CD4-positive, alpha-beta T cell (primary cell): ENCODE data around the gene AVP. TPM values are rescaled to one million over a fixed set of nuclear protein-coding genes. Genes with fewer than 3 reads are reported as not detected.

Experiments used
- ATAC-seq: fragments of 200-7000 bp; cut with Tn5 transposase; one replicate; pipeline ENCODE4 v1.10.0; 2022; ENCODE audit warnings: mild to moderate bottlenecking; ENCODE audit not compliant: poor library complexity
- CTCF ChIA-PET: fragments of 350-600 bp; sonication (Branson Sonifier 250); formaldehyde crosslinking; loops from one replicate; lab custom pipeline; 2021; ENCODE audit warnings: antibody characterized with exemption, inconsistent platforms; lab: Charles Lee
- POLR2A ChIA-PET: fragments of 350-600 bp; sonication (Branson Sonifier 250); formaldehyde crosslinking; loops from one replicate; lab custom pipeline; 2021; ENCODE audit warnings: antibody characterized with exemption, inconsistent platforms; lab: Charles Lee
- DNase-seq, 14 experiments: peaks; one replicate each; pipeline ENCODE4 v3.0.0-alpha.2; 2013 to 2020; ENCODE audit warnings: mixed read lengths in 2 of 14
- H3K27ac ChIP-seq, 2 donors: one replicate each; pipeline versions ENCODE4 v1.5.1 to v1.7.0; 2013; ENCODE audit warnings: low read length in 2 of 2, low read depth in 1 of 2, mild to moderate bottlenecking in 1 of 2
- H3K27me3 ChIP-seq, 2 experiments: 1 replicate in 1 of 2; 2 replicates in 1 of 2; pipeline versions ENCODE4 v1.6.1 to v1.7.0; 2013; ENCODE audit warnings: low read length in 2 of 2, control low read depth in 1 of 2, mild to moderate bottlenecking in 1 of 2, moderate library complexity in 1 of 2; ENCODE audit not compliant: insufficient read depth in 2 of 2, control insufficient read depth in 1 of 2
- H3K36me3 ChIP-seq: one replicate; pipeline ENCODE4 v1.6.1; 2013; ENCODE audit warnings: low read length, control low read depth; ENCODE audit not compliant: insufficient read depth
- H3K4me1 ChIP-seq: one replicate; pipeline ENCODE4 v1.6.1; 2013; ENCODE audit warnings: low read length, control low read depth; ENCODE audit not compliant: insufficient read depth
- H3K4me3 ChIP-seq: one replicate; pipeline ENCODE4 v1.5.1; 2013; ENCODE audit warnings: mild to moderate bottlenecking, low read length, moderate library complexity
- H3K9me3 ChIP-seq, 2 experiments: 1 replicate in 1 of 2; 2 replicates in 1 of 2; pipeline versions ENCODE4 v1.6.1 to v1.7.0; 2013; ENCODE audit warnings: low read length in 2 of 2, mild to moderate bottlenecking in 2 of 2, control low read depth in 1 of 2, moderate library complexity in 1 of 2; ENCODE audit not compliant: control insufficient read depth in 1 of 2, insufficient read depth in 1 of 2
- H3K27ac Mint-ChIP-seq: one replicate; pipeline ENCODE4 v1.8.0; 2020; ENCODE audit warnings: mixed read lengths
- H3K27me3 Mint-ChIP-seq: one replicate; pipeline ENCODE4 v1.8.0; 2021; ENCODE audit warnings: mixed read lengths
- H3K36me3 Mint-ChIP-seq: one replicate; pipeline ENCODE4 v1.8.0; 2021; ENCODE audit warnings: low read depth, mixed read lengths
- H3K4me1 Mint-ChIP-seq: one replicate; pipeline ENCODE4 v1.8.0; 2021; ENCODE audit warnings: low read depth, mixed read lengths
- H3K4me3 Mint-ChIP-seq: one replicate; pipeline ENCODE4 v1.8.0; 2020; ENCODE audit warnings: mild to moderate bottlenecking, mixed read lengths
- H3K9me3 Mint-ChIP-seq: one replicate; pipeline ENCODE4 v1.8.0; 2020; ENCODE audit warnings: mixed read lengths
- intact Hi-C, 2 experiments: fragments of 100-400 bp; cut with DNase I in 1 of 2; cut with micrococcal nuclease in 1 of 2; formaldehyde crosslinking; loops; one replicate each; pipeline versions ENCODE4 v1.15.1 to v1.9.0; 2023 to 2025; cut with DNase I, micrococcal nuclease
- total RNA-seq, 174 experiments: library from RNA in 2 of 174; stranded (reverse) in 2 of 174; gene quantifications; one replicate each; pipeline ENCODE4 v1.2.3 and lab custom pipeline; 2021 to 2026
- TF ChIP-seq, protein P1 (sequence below): fragments of 200-600 bp; IDR thresholded peaks from one replicate; pipeline ENCODE4 v1.8.0; 2022; ENCODE audit warnings: antibody characterized with exemption, mild to moderate bottlenecking

AVP gene
- total RNA-seq, 2 experiments from 2014 or later = 0.47 to 0.56 TPM

DNA sequence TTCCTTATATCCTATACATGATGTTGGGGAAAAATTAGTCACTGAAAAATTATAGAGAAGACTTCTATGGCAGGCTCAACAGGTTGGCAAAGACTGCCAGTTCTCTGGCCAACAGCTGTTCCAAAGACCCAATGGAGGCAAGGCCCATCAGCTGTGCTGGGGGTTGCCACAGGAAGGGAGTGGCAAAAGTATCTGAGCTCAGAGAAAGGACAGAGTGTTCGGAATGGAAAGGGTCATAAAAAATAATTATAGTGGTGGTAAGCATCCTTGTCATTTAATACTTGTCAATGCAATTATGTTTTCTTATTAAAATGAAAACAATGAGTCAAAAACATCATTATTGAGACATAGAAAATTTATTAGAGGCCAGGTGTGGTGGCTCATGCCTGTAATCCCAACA is 39.0 kb upstream of the AVP start:
- CTCF ChIA-PET = no interaction called here

DNA sequence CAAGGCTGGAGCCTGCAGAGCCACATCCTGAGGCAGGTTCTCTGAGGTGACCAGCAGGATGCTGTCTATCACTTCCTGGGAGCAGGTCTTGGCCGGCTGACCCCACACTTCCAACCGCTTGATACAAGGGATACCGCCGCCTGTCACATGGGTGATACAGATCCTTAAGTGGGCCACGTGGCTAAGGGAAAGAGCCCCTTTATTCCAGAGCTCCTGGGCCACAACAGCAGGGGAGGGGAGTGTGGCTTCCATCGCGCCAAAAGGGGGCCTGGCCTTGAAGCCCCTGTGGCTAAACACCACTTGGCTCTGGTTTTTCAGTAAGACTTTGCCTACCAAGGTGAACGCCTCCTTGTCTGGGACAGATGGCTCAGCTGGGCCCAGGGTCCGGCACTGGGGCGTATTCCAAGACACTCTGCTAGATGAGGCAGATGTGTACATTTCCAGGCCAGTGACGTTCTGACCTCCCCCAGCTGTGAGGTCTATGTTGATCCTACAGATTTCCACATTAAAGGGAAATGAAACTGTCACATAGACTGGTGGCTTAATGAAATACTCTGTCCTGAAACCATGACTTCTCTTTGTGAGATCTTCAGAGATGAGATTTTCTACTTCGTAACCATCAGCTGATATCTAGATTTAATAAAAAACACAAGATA is 37.6 kb upstream of the AVP start:
- H3K36me3 Mint-ChIP-seq = peaks cover 46% of the 10 kb centered on the region
- ATAC-seq = no peak
- peak in 1 of 14 experiments; percentile 12 for DNase-seq
- peaks cover 20% of the 10 kb centered on the region for H3K36me3 ChIP-seq
- ChIA-PET CTCF (interaction anchor here (1.9 kb wide), 1 partner anchor 35 kb away, joined by 8 read pairs; no protein-coding TSS in a partner anchor), POLR2A (interaction anchor here (0.8 to 1.8 kb wide), 6 partner anchors 23 to 39 kb away, joined by 3 to 8 read pairs (median 4); partner anchors contain the start of genes FASTKD5 and UBOX5)
- H3K4me3 ChIP-seq = no peak overlapping the region
- H3K4me1 ChIP-seq = peaks cover 41% of the 10 kb centered on the region
- no peaks in the 10 kb centered on the region for H3K27me3 ChIP-seq
- H3K9me3 ChIP-seq = peaks cover 0 to 24% of the 10 kb centered on the region in 2 experiments
- peak overlapping the region; percentile 99 for H3K27ac Mint-ChIP-seq
- no peaks in the 10 kb centered on the region for H3K9me3 Mint-ChIP-seq
- peak overlapping the region; percentile 83 for H3K4me3 Mint-ChIP-seq
- intact Hi-C loops = loop anchor here in 1 of 2 experiments (2.0 to 5.0 kb wide), 2 partner anchors 35 to 50 kb away; partner anchors contain the start of gene LZTS3
- H3K27ac ChIP-seq = peak overlapping the region; percentile 70 to 72
- peaks cover 50% of the 10 kb centered on the region for H3K4me1 Mint-ChIP-seq
- H3K27me3 Mint-ChIP-seq = no peaks in the 10 kb centered on the region
- TF ChIP-seq, protein P1, sequence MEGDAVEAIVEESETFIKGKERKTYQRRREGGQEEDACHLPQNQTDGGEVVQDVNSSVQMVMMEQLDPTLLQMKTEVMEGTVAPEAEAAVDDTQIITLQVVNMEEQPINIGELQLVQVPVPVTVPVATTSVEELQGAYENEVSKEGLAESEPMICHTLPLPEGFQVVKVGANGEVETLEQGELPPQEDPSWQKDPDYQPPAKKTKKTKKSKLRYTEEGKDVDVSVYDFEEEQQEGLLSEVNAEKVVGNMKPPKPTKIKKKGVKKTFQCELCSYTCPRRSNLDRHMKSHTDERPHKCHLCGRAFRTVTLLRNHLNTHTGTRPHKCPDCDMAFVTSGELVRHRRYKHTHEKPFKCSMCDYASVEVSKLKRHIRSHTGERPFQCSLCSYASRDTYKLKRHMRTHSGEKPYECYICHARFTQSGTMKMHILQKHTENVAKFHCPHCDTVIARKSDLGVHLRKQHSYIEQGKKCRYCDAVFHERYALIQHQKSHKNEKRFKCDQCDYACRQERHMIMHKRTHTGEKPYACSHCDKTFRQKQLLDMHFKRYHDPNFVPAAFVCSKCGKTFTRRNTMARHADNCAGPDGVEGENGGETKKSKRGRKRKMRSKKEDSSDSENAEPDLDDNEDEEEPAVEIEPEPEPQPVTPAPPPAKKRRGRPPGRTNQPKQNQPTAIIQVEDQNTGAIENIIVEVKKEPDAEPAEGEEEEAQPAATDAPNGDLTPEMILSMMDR = no peak

More for the DNA sequence above, 39.0 kb upstream of the AVP start:
- Histone ChIP-seq H3K4me1 (peaks cover 34% of the 10 kb centered on the region), H3K27me3 (no peaks in the 10 kb centered on the region), H3K27ac (peak overlapping the region; percentile 47 to 70), H3K9me3 (peaks cover 0 to 24% of the 10 kb centered on the region in 2 experiments), H3K4me3 (no peak overlapping the region), H3K36me3 (peaks cover 20% of the 10 kb centered on the region)
- ATAC-seq (no peak), DNase-seq (no peak)
- TF ChIP-seq, protein P1 = no peak
- Mint-ChIP-seq H3K27ac (peak overlapping the region; percentile 99), H3K36me3 (peaks cover 48% of the 10 kb centered on the region), H3K4me3 (peak overlapping the region; percentile 22), H3K27me3 (no peaks in the 10 kb centered on the region), H3K4me1 (peaks cover 46% of the 10 kb centered on the region), H3K9me3 (no peaks in the 10 kb centered on the region)
- POLR2A ChIA-PET = no interaction called here
- intact Hi-C loops = loop anchor here in 1 of 2 experiments (2.0 to 5.0 kb wide), 2 partner anchors 33 to 49 kb away; partner anchors contain the start of gene LZTS3

DNA sequence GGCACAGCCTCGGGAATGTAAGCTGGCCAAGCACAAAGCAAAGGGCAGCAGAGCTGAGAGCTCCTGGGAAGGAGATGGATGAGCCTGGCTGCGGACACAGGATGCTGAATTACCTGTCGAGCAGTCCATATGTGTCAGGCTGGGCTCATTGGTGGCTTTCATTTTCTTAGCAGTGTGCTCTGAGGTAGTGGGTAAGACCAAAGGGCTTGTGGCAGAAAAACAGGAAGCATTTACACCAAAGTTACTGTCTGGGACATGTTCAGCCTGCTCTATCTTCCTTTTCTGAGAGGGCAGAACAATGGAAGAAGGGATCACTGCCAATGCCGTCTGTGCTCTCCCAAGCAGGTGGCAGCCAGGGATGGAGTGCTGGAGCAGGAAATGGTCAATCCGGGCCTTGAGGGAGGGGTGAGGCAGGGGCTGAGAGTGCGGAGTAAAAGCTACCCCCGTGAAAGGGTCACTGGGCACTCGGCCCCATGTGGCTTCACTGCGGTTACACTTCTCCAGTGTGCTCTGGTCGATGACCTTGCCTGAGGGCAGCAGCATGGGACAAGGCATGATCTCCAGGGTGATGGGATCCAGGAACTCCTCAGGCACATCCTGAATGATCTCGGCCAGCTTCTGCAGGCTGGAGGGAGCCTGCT is 36.9 kb upstream of the AVP start:
- H3K27ac Mint-ChIP-seq = peak overlapping the region; percentile 99
- Histone ChIP-seq H3K27me3 (no peaks in the 10 kb centered on the region), H3K36me3 (peaks cover 20% of the 10 kb centered on the region), H3K4me1 (peaks cover 42% of the 10 kb centered on the region), H3K27ac (peak overlapping the region; percentile 68 to 70), H3K4me3 (peak overlapping the region; percentile 2), H3K9me3 (peaks cover 0 to 24% of the 10 kb centered on the region in 2 experiments)
- peak; percentile 72 for ATAC-seq
- DNase-seq = peak in 13 of 14 experiments; percentile 18 to 74 (median 36)
- H3K9me3 Mint-ChIP-seq = no peaks in the 10 kb centered on the region
- peaks cover 45% of the 10 kb centered on the region for H3K36me3 Mint-ChIP-seq
- TF ChIP-seq, protein P1 = no peak
- no peaks in the 10 kb centered on the region for H3K27me3 Mint-ChIP-seq
- intact Hi-C loops = loop anchor here in 1 of 2 experiments (5.0 kb wide), 1 partner anchor 51 kb away; the partner anchor contains the start of gene LZTS3
- H3K4me1 Mint-ChIP-seq = peaks cover 50% of the 10 kb centered on the region
- peak overlapping the region; percentile 83 for H3K4me3 Mint-ChIP-seq
- POLR2A ChIA-PET = interaction anchor here (0.8 to 1.8 kb wide), 6 partner anchors 28 to 209 kb away, joined by 3 to 8 read pairs (median 4); partner anchors contain the start of genes FASTKD5 and UBOX5
- CTCF ChIA-PET = interaction anchor here (1.9 kb wide), 1 partner anchor 35 kb away, joined by 8 read pairs; no protein-coding TSS in a partner anchor
